DMS79 (cell line): ENCODE data around the gene FEZ2.
A peak's percentile ranks its signal among the peaks of the same experiment; 100 is the strongest.

Experiments used
- DNase-seq: peaks from one replicate; lab custom pipeline; 2025; lab: John Stamatoyannopoulos, UW

Gene FEZ2

GRCh38 chr2:36561237-36561944 lies 36.6 kb downstream of the FEZ2 start:
- no peak for DNase-seq

GRCh38 chr2:36560726-36561125 lies 37.2 kb downstream of the FEZ2 start:
- DNase-seq = no peak

GRCh38 chr2:36559221-36559942 lies 38.6 kb downstream of the FEZ2 start:
- DNase-seq = no peak

DNA sequence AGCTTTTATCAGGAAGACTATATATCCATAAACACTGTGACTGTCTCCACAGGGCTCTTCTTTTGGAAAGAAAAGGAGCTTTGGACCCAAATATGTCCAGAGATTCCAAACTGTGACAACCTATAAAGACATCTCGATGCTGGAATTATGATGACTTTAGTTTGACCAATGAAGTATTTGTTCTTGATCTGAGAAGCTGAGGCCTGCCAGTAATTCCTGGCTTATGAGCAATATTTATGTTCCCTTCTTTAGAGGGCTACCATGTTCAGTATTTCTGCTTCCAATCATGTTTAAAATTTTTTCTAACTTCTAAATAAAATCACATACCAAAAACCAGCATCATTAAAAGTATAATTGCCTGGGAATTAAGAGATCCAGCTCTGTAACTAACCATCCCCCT lies 41.1 kb downstream of the FEZ2 start:
- DNase-seq = no peak

GRCh38 chr2:36555789-36556188 lies 42.2 kb downstream of the FEZ2 start:
- no peak for DNase-seq

GRCh38 chr2:36554531-36554930 lies 43.4 kb downstream of the FEZ2 start:
- no peak for DNase-seq

DNA sequence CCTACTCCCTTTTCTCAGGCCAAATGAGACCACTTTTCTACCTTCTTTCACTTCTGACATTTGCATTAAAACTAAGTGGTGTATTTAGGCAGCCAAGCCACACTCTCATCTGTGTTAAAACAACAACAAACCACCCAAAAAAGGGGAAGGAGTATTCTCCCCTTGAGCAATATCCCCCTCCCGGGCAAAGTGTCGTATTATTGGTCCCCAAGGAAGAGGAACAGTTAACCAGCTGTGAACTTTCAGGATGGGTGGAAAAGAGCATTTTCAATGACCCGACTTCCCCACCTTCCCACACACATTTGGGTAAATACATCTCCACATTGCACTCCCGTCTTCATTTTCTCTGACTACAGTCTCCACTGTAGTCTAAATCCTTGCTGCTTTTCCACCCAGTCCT lies 44.3 kb downstream of the FEZ2 start:
- DNase-seq = no peak

DNA sequence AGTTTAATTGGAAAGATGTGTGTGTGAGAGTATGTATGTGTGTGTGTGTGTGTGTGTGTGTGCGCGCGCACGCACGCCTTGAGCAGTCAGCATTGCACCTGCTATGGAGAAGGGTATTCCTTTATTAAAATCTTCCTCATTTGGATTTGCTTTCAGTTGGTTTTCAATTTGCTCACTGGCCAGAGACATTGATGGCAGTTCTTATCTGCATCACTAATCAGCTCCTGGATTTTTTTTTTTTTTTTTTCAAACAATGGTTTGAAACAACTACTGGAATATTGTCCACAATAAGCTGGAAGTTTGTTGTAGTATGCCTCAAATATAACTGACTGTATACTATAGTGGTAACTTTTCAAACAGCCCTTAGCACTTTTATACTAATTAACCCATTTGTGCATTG lies 48.0 kb downstream of the FEZ2 start:
- DNase-seq = no peak

- no peak for DNase-seq
Observed at GRCh38 chr2:36549165-36549574, 48.8 kb downstream of the FEZ2 start.

DNA sequence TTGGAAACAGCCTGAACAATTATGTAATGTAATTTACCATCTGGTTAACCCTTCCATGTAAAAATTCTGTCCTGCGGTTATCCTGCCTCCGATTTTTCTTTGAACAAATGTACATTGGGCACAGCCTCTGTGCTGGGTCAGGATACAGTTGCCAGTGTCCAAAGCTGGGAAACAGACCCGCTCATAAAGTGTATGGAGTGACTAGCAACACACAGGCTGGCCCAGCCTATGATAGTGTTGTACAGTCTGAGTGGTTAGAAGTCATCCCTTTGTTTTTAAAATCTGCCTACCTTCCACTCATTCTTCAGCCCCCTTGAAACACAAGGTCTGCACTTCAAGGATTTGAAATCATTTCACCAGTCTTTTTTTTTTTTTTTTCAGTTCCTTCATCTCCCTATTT lies 50.1 kb downstream of the FEZ2 start:
- DNase-seq = no peak

DNA sequence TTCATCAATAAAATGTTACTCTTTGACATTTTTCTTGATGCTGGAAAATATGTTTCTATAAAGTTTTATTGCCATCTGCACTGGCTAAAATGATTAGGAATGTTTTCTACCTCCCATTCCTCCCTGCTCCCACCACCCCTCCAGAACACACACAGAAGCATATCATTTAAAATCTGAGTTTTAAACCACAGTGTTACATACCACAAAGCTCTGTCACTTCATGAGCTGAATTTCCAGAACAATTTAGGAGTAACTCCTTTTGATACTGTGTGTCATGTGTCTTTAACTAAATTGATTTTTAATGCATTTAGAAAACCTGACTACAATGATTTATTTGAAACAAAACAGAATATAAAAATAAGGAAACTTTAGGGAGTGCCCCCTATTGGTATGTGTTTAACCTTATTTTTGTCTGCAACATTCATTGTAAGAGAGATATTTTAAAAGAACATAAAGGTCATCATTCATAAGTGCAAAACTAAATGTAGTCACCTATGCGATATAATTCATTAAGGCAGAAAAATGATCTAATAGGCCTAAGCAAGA lies 52.0 kb downstream of the FEZ2 start:
- DNase-seq = no peak

GRCh38 chr2:36544638-36545338 lies 53.2 kb downstream of the FEZ2 start:
- no peak for DNase-seq

GRCh38 chr2:36541891-36542595 lies 55.9 kb downstream of the FEZ2 start:
- DNase-seq = no peak

DNA sequence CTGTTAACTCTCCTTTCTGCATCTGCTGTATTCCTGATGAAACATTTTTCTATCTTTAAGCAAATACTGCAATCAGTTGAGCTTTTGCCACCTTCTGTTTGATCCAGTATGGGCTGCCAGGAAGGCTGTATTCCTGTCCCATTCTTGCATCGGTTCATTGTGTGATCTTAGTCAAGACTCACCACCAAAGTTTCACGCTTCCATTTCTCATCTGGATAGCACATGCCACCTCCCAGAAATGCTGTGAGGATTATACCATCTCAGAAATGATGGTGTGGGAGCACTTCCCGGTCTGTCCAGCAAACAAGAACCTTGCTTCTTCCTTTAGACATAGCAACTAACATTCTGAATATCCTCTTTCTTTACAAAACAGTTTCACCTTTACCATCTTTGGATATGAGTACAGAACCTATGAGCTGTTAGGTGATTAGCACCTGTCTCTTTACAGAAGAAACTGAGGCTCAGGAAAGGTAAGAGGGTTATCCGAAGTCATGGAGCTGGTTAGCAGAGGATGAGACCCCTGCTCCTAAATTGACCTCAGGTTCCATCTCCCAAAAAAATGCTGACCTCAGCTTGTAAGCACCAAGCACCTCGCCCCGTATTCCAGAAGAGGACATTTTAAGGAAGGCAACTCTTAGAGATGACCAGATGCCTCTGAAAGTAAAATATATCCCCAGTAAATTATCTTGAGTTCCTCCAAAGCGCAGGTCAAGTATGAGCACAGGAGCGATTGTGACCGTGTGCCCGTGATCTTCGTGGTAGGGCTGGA lies 56.8 kb downstream of the FEZ2 start:
- no peak for DNase-seq

GRCh38 chr2:36539631-36540030 lies 58.3 kb downstream of the FEZ2 start:
- no peak for DNase-seq

GRCh38 chr2:36538335-36538734 lies 59.6 kb downstream of the FEZ2 start:
- peak; percentile 66 for DNase-seq

DNA sequence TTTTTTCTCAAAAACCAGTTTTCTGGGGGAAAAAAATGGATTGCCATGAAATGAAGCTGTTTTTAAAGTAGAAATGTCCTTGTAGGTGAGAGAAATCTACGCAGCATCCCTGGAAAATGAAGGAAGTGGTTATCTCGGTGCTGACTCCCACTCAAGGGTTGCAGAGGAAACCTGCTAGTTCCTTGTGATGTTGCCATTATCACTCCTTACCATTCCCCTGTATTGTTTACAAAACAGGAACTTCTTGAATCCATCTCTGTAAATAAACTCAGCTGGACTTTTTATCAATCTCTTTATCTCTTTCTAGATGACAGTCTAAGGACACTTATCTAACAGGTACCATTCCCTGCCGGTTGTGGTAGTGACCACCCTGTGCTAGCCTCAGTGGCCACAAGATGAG lies 61.2 kb downstream of the FEZ2 start:
- DNase-seq = no peak

- no peak for DNase-seq
Observed at GRCh38 chr2:36535099-36535498, 62.9 kb downstream of the FEZ2 start.

DNA sequence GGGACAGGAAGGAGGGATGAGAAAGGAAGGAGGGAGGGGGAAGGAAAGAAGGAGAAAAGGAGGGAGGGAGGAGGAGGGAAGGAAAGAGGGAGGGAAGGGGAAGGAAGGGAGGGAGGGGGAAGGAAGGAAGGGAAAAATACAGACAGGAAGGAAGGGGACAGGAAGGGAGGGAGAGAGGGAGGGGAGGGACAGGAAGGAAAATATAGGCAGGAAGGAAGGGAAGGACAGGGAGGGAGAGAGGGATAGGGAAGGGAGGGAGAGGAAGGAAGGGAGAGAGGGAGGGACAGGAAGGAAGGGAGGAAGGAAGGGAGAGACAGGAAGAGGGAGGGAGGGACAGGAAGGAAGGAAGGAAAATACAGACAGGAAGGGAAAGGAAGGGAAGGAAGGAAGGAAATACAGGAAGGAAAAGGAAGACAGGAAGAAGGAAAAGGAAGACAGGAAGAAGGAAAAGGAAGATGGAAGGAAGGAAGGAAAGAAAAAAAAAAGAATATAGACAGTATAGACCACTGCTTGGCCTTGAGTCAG lies 63.6 kb downstream of the FEZ2 start:
- DNase-seq = no peak

GRCh38 chr2:36530983-36531354 lies 67.0 kb downstream of the FEZ2 start:
- no peak for DNase-seq
